Heart left ventricle (tissue), 16 donors: ENCODE data around the gene PRKG1. TPM values are rescaled to one million over a fixed set of nuclear protein-coding genes. Genes with fewer than 3 reads are reported as not detected.

Source experiments
- ATAC-seq, 4 donors: fragments of 200-7000 bp; cut with Tn5 transposase; one replicate each; pipeline ENCODE4 v1.9.1; 2020 to 2022; ENCODE audit warnings: moderate library complexity in 4 of 4, mild to moderate bottlenecking in 3 of 4, moderate number of reproducible peaks in 1 of 4
- DNase-seq, 5 donors: peaks; one replicate each; pipeline ENCODE4 v3.0.0-alpha.2; 2020
- H3K27ac ChIP-seq, 12 donors: fragments of 200-600 bp; sonication (generic) in 4 of 12; one replicate each; pipeline versions ENCODE4 v1.5.0 to v1.8.0; 2016 to 2022; ENCODE audit warnings: mild to moderate bottlenecking in 2 of 12
- H3K27me3 ChIP-seq, 9 donors: fragments of 200-600 bp; sonication (generic) in 2 of 9; one replicate each; pipeline versions ENCODE4 v1.5.1 to v1.8.0; 2016 to 2022; ENCODE audit warnings: mild to moderate bottlenecking in 3 of 9
- H3K36me3 ChIP-seq, 9 donors: fragments of 200-600 bp; sonication (generic) in 2 of 9; one replicate each; pipeline versions ENCODE4 v1.5.0 to v1.8.0; 2018 to 2022; ENCODE audit warnings: mild to moderate bottlenecking in 2 of 9
- H3K4me1 ChIP-seq, 12 donors: fragments of 200-600 bp; sonication (generic) in 4 of 12; one replicate each; pipeline versions ENCODE4 v1.5.0 to v1.8.0; 2016 to 2022; ENCODE audit warnings: mild to moderate bottlenecking in 3 of 12
- H3K4me3 ChIP-seq, 12 donors: fragments of 200-600 bp; sonication (generic) in 4 of 12; one replicate each; pipeline versions ENCODE4 v1.5.0 to v1.8.0; 2017 to 2022; ENCODE audit warnings: mild to moderate bottlenecking in 9 of 12, moderate library complexity in 4 of 12
- H3K9me3 ChIP-seq, 12 donors: fragments of 200-600 bp; sonication (generic) in 4 of 12; one replicate each; pipeline versions ENCODE4 v1.5.0 to v1.8.0; 2016 to 2022; ENCODE audit warnings: mild to moderate bottlenecking in 1 of 12
- CTCF ChIP-seq, 12 donors: fragments of 200-600 bp; sonication (generic) in 4 of 12; IDR thresholded peaks; one replicate each; pipeline versions ENCODE4 v1.5.0 to v1.8.0; 2018 to 2022; ENCODE audit warnings: antibody characterized with exemption in 12 of 12, mild to moderate bottlenecking in 5 of 12
- POLR2A ChIP-seq, 2 donors: fragments of 450-650 bp; IDR thresholded peaks; one replicate each; pipeline ENCODE4 v1.6.1; 2017; ENCODE audit warnings: antibody characterized with exemption in 2 of 2, mild to moderate bottlenecking in 2 of 2, moderate library complexity in 2 of 2
- WGBS, 4 donors: extraction: QIAGEN DNeasy Blood & Tissue Kit in 2 of 4; methylation state at CpG; one replicate each; pipeline versions ENCODE4 v1.1.5 to v1.1.7; 2013 to 2018; 5-methylcytosine and 5-hydroxymethylcytosine counted together
- intact Hi-C, 10 donors: fragments of 100-400 bp; cut with DNase I; formaldehyde crosslinking; loops; one replicate each; pipeline versions ENCODE4 v1.11.1 to v1.14.2; 2022
- polyA plus RNA-seq, 2 donors: library from polyadenylated mRNA; stranded (reverse); fragments of 200-250 nt; gene quantifications; one replicate each; pipeline ENCODE4 v1.2.3, GENCODE V29; 2013
- total RNA-seq, 9 donors: library from RNA; depleted of rRNA in 2 of 9; stranded (reverse); fragments of >200 nt in 2 of 9; fragmentation: NEBNext Ultra II Directional in 3 of 9; extraction: Animal tissue kit (Norgen Biotek cat#: 25700) in 3 of 9; gene quantifications; one replicate each; pipeline versions ENCODE4 v1.1.0 to v1.2.4, GENCODE V29; 2016 to 2023
- donor health status: ischemic (EF 13 %, LVEDD 7.1; RV severe dilation, severe dysfunction).
- donor health status: healthy with polysubstance abuse.
- donor health status: DM: no; HTN: yes; CAD: no.
- donor health status: DM: no; HTN: no; CAD: no.
- donor health status: ischemic (EF 25% LVEDD 6.9; RV normal size, moderate dysfunction).
- donor health status: ischemic (EF 25% LVEDD 5.7; RV mildly dilated, moderate dysfunction).
- donor health status: healthy.
- donor health status: DM: yes; HTN: yes; CAD: no.
- donor health status: ischemic (EF 35%, LVEDD 5.7; RV mildly dilated, moderate dysfunction).
- donor health status: nonischemic (EF 11% LVEDD 7.7; RV severe dilation, severe dysfunction).
- donor health status: DM: yes; HTN: yes; CAD: no.
- donor health status: PGD.
- donor health status: ischemic (EF 29% LVEDD 5.4; RV normal size, mild dysfunction).
- donor health status: nonischemic (EF 23%, LVEDD 6.1; RV moderate dilation, normal function).

PRKG1 gene
- total and polyA plus RNA-seq, 11 donors, result 5.5 to 37.3 (median 29.3) TPM

DNA sequence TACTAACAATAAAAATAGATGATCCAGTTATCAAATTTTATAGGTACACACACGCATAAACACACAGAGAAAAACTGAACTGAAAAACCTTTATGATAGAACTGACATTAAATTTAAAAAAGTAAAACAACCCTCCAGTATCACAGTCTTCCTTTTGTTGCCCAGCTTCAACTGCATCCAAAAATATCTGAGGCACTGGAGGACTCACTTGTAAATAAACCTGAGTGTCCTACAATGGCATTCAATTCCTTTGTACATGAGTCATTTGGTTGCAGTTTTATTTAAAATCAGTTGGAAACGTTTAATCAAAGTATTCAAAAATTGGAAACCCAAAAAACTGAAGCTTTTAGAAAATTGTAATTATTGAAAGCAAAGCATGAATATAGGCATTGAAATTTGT is 890.3 kb downstream of the PRKG1 start:
- TF ChIP-seq CTCF (IDR thresholded peaks at IDR 0.05), result no peak
- TF ChIP-seq POLR2A (IDR thresholded peaks at IDR 0.05), result no peak
- ATAC-seq (peak in 2 of 4 donors; percentile 67 to 73), DNase-seq (no peak)
- Histone ChIP-seq H3K4me1 (peaks cover 0 to 14% (median 1%) of the 10 kb centered on the region in 12 donors), H3K27ac (no peak overlapping the region), H3K36me3 (no peaks in the 10 kb centered on the region), H3K9me3 (no peaks in the 10 kb centered on the region), H3K4me3 (no peak overlapping the region), H3K27me3 (no peaks in the 10 kb centered on the region)
- 43 to 63% (median 53%) methylated on average over 2 of the region's 2 CpGs for WGBS, 4 donors
- intact Hi-C loops, result loop anchor here in 7 of 10 donors (5.0 to 10.0 kb wide), 6 partner anchors 540 to 962 kb away; partner anchors contain the start of gene PRKG1 (in 2 of the 7)

GRCh38 chr10:51965451-51965850 is 891.2 kb downstream of the PRKG1 start:
- DNase-seq (no peak), ATAC-seq (no peak)
- Histone ChIP-seq H3K27ac (no peak overlapping the region), H3K36me3 (no peaks in the 10 kb centered on the region), H3K9me3 (no peaks in the 10 kb centered on the region), H3K4me1 (peaks cover 0 to 10% (median 1%) of the 10 kb centered on the region in 12 donors), H3K4me3 (no peak overlapping the region), H3K27me3 (no peaks in the 10 kb centered on the region)
- no peak for TF ChIP-seq POLR2A (IDR thresholded peaks at IDR 0.05)
- TF ChIP-seq CTCF (IDR thresholded peaks at IDR 0.05), result no peak
- intact Hi-C loops, result loop anchor here in 2 of 10 donors (10.0 kb wide), 2 partner anchors 541 to 901 kb away; no protein-coding TSS in a partner anchor

DNA sequence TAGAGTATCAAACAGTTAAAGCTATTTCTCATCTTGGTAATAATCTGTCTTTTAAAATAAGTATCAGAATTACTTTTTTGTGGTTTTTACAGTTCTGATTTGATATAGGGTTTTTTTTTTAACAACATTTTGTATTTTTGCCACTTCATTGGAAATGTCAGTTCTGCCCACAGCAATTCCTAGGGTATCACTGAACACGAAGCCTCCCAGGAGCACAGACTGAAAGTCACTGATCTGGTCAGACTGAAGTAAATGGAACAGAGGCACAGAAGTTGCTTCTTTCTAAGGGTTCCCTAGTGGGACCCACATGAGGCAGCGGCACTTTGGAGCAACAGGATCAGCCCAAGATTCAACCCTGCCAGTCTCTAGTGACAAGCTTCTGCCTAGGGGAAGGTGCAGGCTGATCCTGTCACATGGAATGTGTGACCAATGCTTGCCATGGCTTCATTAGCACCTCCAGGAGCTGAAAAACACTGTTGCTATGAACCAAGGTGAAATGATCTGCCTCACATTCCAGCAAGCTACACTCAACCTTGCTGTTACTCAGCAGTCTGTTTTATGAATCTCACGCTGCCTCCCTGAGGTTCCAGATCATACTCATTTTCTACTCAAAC is 898.6 kb downstream of the PRKG1 start:
- DNase-seq, result peak in 1 of 5 donors; percentile 19

GRCh38 chr10:51980752-51981151 is 906.5 kb downstream of the PRKG1 start:
- ATAC-seq (no peak), DNase-seq (no peak)
- H3K4me1 ChIP-seq, result peaks cover 0 to 6% (median 0%) of the 10 kb centered on the region in 12 donors
- no peaks in the 10 kb centered on the region for H3K36me3 ChIP-seq
- TF ChIP-seq CTCF (IDR thresholded peaks at IDR 0.05), result no peak
- no peak for TF ChIP-seq POLR2A (IDR thresholded peaks at IDR 0.05)
- H3K9me3 ChIP-seq, result peaks cover 0 to 8% (median 0%) of the 10 kb centered on the region in 12 donors
- H3K27ac ChIP-seq, result no peak overlapping the region
- no peak overlapping the region for H3K4me3 ChIP-seq
- H3K27me3 ChIP-seq, result no peaks in the 10 kb centered on the region
- intact Hi-C loops, result loop anchor here in 1 of 10 donors (10.0 kb wide), 1 partner anchor 234 kb away; no protein-coding TSS in a partner anchor

More for the DNA sequence above, 898.6 kb downstream of the PRKG1 start:
- Histone ChIP-seq H3K36me3 (no peaks in the 10 kb centered on the region), H3K9me3 (no peaks in the 10 kb centered on the region), H3K27me3 (no peaks in the 10 kb centered on the region), H3K27ac (no peak overlapping the region), H3K4me3 (no peak overlapping the region), H3K4me1 (no peaks in the 10 kb centered on the region)
- peak; percentile 32 to 66 (median 46) for ATAC-seq
- 62 to 83% (median 70%) methylated on average over 3 of the region's 3 CpGs for WGBS, 4 donors
- intact Hi-C loops, result no loop called here
- TF ChIP-seq POLR2A (IDR thresholded peaks at IDR 0.05) (no peak), CTCF (IDR thresholded peaks at IDR 0.05) (no peak)
